GM21360 (cell line): Measurements from ENCODE around the gene LETM1.

Source experiments
- ATAC-seq: cut with Tn5 transposase; IDR thresholded peaks from one replicate; pipeline ENCODE4 v1.9.1; 2021; ENCODE audit warnings: mild to moderate bottlenecking, moderate library complexity; ENCODE audit not compliant: unreplicated experiment

The LETM1 gene

DNA sequence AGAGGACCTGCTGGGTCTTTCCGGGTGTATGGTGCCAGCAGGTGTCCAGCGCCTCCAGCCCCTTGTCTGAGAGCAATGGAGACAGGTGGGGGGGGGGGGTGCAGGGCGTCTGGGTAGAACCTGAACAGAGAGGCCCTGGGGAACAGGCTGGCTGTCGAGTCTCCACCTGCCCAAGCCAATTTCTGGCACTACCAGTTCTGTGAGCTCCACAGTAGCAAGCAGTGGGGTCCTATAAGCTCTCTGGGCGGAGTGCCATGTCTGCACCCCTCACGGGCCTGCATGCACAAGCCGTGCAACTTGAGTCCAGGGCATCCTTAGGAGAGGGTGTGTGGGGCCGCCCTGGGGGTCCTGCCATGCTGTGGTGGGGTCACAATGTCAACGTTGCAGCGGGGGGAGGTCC lies 72.9 kb downstream of the LETM1 start:
- ATAC-seq: no peak

DNA sequence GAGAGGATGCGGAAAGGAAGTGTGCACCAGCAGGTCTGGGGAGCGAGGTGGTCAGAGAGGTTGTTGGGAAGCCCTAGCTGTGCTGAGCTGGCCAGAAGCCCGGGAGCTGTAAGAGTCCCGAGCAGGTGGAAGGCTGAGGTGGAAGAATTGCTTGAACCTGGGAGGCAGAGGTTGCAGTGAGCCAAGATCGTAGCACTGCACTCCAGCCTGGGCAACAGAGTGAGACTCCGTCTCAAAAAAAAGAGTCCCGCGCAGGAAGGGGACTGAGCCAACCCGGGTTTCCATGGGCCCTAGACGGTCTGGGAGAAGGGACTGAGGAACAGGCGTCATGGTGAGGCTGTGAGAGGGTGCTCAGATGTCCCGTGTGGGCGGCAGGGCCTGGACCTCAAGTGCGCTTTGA lies 75.5 kb downstream of the LETM1 start:
- no peak for ATAC-seq

DNA sequence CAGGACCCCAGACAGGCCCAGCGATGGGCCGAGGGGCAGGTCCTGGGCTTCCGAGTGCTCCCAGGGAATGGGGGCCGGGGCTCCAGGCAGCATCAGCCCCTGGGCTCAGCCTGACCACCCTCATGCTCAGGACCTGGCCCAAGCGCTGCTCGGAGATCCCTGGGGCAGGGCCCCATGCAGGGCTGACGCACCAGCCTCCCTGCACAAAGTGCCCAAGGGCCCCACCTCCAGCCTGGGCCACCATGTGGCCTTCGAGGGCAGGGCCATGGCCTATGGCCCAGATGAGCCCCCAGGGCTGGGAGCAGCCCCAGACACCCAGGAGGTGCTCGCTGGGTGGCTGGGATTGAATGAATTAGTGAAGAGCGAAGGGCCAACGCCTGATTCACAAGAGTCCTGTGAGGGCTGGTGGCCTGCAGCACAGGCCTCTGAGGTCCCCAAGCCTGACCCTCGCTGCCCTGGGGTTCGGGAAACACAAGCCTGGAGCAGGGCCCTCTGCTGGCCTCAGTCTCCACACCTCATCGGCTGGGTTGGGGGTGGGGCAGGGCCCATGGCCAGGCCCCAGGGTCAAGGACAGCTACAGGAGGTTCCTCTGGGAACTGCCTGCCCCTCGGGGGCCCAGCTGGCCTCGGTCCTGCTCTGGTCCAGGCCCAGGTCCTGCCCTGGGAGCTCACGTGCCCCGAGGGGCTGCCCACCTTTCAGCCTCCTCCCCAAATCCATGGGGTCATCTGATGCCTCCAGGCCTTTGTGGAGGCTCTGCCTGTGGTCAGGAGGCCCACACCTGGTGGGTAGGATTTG lies 76.2 kb downstream of the LETM1 start:
- no peak for ATAC-seq

DNA sequence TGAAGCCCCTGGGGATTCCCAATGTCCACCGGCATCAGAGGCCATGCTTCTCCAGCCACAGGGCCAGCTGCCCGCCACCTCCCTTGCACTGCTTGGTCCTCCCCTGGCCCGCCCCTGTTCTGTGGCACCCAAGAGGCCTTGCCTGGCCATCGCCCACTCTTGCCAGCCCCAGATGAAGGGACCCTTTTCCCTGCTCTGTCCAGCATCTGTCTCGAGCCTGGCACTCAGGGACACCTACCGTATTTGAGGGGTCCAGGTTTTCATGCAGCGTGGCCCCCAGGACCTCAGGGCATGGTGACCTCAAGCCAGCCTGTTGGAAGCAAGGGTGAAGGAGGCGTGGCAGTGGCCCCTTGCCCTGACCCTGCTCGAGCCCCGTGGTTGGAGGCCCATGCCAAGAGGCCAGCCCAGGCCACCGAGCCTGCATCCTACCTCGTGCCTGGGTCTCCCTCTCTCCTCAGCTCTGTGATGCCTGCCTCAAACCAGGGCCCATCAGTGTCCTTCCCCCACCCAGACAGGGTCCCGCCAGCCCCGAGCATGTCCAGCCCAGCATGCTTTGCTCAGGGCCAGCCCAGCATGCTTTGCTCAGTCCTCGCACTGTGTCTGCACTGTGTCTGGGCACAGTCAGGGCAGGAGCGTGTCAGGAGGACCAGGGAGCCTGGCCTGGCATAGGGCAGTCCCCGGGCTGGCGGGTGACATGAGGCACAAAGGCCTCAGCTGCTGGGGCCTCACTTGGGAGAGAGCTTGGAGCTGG lies 77.1 kb downstream of the LETM1 start:
- ATAC-seq: no peak

DNA sequence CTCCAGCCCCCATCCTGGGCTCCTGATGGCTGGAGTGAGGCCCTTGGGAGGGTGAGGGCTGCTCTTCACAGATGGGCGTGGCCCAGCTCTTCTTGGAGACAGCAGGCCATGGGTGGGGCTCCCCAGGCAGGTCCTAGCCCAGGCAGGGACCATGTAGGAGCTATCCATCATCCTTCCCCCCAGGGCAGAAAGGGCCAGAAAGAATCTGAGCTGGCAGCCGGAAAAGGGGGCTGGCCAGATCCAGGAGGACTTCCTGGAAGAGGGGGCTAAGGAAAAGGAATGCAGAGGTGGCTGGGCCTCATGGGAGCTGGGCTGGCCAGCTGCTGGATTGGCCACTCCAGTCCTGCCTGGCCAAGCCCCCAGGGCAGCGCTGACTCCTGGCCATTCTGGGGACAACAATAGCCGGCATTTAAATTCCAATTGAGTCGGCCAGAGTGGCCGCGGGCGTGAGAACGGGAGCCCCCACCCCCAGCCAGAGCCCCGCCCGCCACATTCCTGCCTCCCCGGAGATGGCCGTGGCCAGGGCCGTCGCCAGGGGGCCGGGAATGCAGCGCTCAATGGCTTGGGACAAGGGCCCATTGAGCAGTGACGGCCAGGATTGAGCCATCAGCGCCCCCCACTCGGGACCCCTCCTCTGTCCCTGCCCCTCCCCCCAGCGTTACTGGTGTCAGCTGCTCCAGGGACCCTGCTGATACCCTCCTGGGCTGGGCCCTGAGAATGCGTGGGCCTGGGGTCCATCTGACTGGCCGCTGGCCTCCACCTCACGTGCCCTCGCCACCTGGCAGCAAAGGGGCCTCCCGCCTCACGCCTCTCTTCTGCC lies 77.9 kb downstream of the LETM1 start:
- no peak for ATAC-seq

DNA sequence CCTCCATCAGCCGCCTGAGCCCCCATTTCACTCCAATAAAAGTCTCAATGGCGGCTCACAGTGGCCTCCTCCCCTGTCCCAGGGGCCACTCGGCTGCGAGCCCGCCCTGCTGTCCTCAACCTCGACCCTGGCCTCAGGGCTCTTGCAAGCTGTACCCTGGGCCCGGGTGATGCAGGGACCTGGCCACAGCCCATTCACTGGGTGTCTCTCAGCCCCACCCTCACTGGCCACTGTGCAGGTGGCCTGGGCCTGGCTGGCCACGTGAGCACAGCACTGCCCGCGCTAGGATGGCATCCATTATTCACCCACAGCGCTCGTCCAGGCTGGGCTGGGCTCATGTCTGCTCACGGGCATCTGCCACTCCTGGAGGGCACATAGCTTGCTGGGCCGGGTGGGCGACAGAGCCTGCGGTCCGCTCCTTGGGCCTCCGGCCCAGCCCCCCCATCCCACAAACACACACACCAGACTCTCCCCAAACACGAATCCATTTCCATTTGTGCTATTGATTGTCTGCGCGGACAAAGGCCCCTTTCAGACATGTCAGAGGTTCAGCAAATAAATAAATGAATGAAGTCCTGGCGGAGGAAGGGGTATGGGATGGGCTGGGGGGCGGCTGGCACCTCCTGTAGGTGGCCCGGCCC lies 79.3 kb downstream of the LETM1 start:
- ATAC-seq: no peak

DNA sequence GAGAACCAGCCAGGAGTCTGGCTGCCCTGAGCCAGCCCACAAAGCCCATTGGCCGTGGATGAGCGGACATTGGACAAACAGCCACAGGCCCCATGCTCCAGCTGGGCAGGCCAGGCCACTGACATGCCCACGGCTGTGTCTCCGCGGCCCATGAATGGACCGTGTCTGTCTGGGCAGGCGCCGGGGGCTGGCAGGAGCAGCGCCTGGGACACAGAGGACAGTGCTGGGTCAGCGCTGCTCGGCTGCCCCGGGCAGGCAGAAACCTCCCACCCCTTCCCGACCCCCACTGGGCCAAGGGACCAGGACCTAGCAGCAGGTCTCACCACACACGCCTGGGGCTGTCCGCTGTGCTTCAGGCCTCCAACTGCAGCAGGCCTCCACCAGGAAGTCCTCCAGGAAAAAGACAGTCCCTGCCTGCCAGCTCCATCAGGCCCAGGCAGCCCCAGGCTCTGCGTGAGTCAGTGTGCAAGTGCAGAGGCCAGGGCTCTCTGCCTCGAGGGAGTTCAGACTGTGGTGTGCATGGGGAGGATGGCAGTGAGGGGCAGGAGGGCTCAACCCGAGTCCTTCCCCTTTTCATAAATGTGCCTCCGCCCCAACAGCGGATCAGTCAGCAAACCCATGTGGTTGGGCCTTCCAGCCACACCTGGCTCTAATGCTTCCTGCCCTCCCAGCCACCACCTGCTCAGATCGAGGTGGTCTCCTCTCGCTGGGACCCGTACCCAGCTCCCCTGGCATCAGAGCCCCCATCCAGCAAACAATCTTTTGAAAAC lies 80.0 kb downstream of the LETM1 start:
- ATAC-seq: no peak

DNA sequence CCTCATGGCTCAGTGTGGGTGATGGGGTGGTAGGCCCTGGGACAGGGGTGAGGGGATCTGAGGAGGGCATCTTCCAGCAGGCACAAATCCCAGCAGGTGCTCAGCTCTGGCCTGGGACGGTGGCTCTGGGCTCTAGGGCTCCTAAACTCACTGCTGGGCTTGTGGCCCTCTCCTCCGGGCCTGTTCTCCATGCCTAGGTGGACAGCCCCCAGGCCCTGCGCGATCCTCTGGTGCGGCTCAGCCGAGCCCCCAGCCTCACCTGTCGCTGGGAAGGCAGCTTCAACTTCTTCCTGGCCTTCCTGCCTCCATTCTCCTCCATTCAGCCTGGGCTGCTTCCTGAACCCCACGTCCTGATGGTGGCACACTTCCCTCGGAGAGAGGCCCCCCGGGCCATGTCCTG lies 82.2 kb downstream of the LETM1 start:
- ATAC-seq: no peak

DNA sequence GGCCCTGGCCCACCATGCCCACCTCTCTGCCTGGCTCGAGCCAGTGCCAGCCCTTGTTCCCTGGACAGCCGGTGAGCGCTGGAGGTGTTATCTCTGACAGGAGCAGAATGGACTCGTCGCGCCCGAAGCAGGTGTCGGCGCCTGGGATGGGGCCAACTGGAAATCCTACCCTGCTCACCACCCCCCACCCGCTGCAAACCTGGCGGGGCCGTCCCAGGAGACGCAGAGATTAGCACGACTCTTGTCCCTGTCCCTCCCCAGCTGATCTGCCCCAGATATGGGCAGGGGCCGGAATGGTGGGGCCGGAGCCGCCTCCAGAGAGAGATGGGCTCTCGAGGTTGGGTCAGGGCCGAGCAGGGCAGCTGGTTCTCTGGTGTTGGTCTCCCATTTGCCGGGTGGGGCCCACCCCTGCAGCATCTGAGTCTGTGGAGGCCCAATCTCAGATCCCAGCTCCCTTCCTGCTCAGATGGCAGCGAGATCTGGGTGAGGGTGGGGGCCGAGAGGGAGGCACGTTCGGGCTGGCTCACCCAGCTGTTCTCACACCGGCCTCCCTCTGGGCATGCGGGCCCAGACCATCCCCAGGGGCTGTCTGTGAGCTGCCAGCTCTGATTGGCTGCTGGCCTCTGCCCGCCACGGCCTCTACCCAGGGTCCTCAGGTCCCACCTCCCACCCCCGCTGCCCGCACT lies 83.0 kb downstream of the LETM1 start:
- ATAC-seq: no peak

DNA sequence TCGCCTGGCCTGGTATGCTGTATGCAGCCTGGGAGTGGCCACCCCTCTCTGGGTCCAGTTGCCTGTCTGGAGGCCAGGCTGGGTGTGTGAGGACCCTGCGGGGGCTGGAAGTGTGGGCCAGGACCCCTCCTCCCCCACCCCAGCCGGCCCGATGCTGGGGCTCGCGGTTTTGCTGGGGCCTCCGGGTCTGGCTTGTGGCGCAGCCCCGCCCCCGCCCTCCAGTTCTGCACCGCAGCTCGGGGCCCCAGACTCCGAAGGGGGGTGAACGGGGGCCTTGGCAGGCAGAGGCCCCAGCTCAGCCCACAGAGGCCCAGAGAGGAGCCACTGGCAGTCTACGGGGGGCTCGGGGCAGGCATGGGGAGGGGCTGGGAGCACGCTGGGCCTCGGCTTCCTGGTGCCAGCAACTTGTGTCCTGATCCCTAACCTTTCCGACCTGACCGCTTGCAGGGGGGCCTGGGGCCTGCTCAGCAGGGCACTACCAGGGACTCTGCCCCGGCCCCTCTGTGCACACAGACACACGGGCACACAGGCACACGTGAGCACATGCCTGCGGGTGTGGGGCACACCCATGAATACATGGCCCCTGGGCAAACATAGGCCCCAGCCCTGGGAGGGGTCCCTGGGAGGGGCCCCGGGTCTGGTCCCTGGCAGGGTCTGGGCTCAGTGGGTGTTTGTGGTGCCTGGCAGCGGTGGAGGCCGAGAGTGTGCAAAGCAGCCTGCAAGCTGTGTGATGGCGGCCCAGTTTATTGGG lies 84.2 kb downstream of the LETM1 start:
- no peak for ATAC-seq

DNA sequence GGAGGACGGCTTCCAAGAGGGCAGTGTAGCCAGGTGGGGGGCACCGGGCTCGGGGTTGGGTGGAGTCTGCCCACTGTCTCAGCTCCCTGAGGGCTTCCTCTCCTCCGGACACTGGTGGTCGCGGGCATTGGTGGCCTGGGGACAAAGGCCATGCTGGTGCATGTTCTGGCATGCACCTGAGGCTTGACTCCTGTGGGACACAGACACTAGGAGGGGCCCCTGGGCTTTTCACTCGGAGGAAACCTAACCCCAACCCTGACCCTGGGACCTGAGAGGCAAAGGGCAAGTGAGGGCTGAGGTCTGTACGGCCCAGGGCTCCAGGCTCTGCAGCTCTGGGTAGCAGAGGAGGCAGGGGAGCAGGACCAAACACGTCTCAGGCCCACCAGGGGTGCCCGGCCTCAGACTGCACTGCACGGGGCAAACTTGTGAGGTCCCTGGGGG lies 85.1 kb downstream of the LETM1 start:
- no peak for ATAC-seq

DNA sequence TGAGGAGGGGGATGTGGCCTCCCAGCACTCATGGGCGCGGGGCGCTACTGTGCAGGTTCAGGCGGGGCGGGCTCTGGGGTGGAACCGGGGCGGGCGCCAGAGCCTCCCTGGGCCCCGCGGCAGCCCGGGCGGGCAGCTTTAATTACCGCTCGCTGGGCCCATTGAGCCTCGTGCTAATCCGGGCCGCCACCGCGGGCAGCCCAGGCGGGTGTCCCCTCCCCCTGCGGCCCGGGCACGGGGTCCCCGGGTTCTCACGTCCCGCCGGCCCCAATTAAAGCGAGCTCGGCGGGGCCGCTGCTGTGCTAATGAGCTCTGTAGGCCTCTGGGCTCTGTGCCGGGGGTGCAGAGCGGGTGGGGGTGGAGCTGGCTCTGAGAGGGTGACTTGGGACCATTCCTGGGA lies 85.7 kb downstream of the LETM1 start:
- no peak for ATAC-seq

DNA sequence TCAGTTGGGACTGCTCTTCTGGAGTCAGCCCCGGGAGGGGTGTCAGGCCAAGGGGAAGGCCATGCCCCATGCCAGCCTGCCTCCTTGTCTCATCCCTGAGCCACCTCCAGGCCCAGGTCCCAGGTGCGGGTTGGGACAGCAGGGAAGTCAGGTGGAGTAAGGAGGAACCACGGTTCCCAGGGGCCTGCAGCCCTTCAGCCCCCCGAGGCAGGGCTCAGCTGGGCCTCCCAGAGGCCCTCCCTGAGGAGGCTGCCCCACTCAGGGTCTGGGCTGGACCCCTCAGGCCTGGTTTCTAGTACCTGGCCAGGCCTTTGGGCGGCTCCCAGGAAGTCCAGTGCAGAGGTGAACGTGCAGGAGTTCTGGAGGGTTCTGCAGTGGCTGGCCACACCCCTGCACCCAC lies 86.3 kb downstream of the LETM1 start:
- no peak for ATAC-seq

DNA sequence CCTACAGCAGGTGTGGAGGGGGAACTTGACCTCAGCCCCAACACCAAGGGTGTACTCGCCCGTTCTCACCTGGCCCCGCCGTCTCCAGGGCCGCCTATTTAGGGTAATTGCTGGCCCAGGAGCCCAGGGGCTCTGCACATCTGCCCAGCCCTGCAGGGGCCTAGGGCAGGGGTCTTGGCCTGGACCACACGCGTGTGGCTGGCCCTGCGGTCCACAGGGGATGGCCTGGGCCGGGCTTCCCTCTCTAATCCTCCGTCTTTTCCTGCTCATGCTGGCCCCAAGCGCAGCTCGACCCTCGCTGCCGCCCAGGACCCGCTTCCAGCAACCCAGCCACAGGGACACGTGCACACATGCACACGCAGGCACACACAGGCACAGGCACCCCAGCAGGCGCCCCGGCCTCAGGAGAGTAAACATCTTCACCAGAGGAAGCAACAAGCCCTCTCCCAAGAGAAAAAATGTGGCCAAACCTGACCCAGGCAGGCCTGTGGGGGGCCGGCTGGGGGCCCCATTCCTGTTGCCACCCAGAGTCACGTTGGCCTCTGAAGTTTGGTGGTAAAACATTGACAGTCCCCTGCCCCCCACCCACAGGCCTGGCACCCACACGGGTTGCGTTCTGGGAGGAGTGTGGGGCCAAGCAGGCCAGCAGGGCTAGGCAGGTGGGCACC lies 87.5 kb downstream of the LETM1 start:
- no peak for ATAC-seq

DNA sequence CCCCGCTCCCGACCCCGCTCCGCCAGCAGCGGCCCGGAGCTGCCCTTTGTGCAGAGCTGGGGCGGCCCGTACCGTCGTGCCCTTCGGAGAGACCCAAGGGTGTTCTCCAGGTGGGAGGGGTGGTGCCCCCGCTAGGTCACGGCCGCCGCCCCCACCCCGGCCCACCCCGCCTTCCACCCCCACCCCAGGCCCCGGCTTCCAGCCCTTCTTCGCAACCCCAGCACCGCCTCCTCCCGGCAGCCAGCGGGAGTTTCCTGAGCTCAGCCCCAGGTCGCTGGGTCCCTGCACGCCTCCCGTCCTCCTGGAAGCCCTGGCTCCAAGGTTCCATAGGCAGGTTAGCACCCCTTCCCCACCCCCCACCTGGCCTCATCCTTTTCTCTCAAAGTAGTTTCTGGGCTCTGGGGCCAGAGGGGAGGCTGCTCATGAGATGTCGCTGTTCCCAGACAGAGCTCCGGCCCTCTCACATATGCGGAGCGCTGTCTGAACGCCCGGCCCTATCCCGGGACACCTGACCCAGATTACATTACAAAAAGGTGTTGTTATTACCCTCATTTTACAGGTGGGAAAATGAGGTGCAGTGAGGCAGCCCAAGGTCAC lies 88.1 kb downstream of the LETM1 start:
- ATAC-seq: no peak

DNA sequence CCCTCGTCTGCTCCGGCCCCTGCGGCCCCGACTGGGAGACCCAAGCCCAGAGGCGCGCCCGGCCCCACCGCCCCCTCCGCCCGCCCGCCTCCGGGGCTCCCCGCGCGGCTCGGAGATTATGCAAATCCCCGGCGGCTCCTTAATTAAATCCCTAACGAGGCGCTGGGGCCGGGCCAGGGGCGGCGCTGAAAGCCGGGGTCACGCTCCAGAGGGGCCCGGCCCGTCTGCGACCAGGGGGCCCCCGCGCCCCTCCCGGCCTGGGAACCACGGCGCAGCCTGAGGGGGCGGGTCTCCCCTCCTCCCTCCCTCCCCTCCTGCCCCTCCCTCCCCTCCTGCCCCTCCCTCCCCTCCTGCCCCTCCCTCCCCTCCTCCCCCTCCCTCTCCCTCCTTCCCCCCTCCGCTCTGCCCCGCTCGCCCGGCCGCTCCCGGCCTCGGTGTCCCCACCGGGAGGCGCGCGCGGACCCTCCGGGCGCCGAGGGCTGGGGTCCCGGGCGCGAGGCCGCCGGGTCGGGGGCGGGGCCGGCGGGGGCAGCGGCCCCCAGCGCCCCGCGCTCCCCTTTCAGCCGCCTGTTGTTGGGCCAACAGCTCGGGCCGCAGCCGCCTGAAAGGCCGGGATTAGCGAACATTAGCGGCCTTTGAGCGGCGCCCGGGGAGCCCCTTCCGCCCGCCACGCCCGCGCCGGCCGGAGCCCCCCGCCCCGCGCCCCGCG lies 88.7 kb downstream of the LETM1 start:
- ATAC-seq: no peak
